DMS153 treated with DMSO at 0.1 percent for 48 hours (cell line): Measurements from ENCODE around the gene RAB40B.

ENCODE experiments used
- DNase-seq: peaks from one replicate; lab custom pipeline; 2025; ENCODE audit not compliant: unreplicated experiment; lab: John Stamatoyannopoulos, UW

The RAB40B gene

DNA sequence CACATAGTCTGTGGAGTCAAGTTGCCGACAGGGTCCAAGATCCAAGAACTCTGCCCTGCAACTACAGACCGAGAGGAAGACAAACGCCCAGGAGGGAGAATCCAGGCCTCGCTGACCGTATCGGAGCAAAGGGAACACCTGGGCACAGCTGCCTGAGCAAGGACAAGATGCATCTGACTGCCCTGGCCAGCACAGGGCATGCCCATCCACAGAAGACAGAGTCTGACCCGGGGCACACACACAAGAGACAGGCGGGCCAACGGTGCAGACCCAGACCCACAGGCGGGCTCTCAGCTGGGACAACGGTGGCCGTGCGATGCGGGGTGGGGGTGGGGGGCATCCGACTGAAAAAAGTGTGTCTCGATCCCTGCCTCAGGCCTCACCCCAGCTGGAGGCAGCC, 6.2 kb downstream of the RAB40B start:
- DNase-seq, result no peak

DNA sequence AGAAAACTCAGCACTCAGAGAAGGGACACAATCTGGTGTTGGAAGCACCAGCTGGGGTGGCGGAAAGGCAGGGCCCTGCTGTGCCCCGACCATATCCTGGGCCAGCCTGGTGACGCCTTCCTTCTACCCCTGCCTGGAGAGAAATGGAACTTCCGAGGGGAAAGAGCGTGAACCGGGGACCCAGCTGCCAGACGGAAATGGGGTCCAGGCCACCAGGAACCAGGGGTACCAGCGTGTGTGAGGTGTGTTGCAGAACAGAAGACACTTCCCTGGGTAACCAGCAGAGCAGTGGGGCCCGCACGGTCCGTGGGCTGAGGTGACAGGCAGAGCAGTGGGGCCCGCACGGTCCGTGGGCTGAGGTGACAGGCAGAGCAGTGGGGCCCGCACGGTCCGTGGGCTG, 6.8 kb downstream of the RAB40B start:
- no peak for DNase-seq

DNA sequence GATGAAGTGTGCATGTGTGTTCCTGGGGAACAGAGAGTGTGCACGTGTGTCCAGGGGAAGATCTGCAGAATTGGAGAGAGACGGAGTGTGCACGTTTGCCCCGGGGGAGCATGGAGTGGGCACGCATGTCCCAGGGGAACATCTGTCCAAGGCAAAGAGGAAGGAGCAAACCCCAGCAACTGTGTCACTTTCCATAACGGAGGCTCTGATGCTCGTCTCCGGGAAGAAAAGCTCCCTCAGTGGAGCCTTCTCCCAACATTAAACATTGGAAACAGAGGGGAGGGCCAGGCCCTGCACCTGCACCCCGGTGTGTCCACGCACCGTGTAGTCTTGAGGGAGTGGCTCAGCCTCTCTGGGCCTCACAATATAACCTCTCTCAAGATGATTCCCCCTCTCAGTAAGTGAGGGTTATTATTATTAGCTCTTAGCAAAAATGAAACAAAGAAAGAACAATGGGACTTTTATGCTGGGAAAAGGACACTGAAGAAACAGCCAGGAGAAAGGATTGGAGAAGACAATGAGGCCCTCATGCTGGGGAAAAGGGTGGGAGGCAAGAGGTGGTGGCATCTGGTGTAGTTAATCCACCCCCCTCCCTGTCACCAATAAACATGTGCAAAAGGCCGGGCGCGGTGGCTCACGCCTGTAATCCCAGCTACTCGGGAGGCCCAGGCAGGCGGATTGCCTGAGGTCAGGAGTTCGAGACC, 7.6 kb downstream of the RAB40B start:
- DNase-seq, result no peak

DNA sequence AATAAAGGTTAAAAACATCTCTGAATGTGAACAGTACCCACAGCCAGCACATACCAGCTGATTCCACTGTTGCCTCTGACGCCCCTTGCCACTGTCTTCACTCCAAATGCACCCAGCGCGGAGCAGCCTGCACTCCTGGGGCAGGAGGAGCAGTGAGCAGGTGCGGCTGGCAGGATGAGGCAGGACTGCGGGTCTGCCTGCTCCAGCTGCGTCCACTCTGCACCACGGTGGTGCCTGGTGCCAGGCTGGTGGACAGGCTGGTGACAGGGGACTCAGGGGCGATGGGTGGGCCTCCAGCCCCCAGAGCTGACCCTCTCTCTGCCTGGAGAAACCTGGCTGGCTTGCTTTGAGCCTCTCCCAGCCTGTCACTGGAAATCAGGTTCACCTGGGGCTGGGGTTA, 9.4 kb downstream of the RAB40B start:
- DNase-seq, result no peak

DNA sequence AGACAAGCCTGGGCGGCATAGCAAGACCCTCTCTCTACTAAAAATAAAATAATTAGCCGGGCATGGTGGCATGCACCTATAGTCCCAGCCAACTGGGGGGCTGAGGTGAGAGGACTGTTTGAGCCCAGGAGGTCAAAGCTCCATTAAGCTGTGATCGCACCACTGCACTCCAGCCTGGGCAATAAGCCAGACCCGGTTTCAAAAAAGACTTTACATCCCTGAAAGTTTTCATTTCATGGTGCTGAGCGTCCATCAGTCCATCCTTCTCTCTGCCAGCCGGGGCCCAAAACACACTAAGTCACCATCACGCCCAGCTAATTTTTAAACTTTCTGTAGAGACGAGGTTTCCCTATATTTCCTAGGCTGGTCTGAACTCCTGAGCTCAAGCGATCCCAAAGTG, 10.6 kb downstream of the RAB40B start:
- no peak for DNase-seq

DNA sequence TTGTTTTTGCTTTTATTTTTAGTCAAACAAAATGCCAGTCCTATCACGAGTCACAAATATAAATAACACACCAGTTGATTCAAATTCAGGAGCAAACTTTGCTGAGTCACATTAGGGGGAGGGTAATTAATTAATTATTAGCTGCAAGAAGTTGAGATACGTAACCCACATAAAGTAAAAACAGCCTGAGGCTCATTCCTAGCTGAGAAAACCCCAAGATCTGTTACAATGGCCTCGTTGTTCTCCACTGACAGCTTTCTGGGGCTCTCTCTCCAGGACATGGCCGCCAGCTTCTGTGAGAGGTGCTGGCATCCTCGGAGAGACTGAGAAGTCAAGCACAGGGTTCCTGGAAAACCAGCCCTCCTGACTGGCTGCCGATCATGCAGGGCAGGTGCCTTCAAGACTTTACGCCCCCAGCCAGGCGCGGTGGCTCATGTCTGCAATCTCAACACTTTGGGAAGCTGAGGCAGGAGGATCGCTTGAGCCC, 11.1 kb downstream of the RAB40B start:
- DNase-seq, result no peak

DNA sequence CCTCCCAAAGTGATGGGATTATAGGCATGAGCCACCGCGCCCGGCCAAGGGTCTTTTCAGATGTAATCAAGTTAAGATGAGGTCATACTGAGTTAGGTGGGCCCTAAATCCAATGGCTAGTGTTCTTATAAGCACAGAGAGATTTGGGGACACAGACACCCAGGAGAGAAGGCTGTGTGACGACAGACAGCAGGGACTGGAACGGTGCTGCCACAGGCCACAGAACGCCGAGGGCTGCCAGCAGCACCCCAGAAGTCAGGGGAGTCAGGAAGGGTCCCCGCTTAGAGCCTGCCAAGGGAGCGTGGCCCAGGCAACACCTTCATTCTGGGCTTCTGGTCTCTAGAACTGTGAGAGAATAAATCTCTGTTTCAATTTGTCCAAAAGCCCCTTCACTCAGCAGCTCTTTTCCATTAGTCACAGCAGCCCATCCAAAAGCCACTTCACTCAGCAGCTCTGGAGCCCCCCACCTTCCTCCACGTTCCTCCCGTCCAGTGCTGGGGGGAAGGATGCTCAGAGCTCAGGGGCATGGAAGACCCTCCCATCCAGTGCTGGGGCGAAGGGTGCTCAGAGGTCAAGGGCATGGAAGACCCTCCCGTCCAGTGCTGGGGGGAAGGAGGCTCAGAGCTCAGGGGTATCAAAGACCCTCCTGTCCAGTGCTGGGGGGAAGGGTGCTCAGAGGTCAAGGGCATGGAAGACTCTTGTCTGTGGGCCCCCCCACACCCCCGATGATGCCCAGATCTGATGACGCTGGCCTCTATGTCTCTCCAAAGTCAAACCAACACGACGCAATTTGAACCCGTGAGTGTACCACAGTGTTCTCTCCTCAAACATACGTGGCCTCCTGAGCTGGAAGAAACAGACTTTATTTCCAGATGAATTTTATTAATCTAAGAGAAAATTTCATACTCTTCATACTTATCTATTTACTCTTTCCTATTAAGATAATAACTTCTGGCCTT, 11.9 kb downstream of the RAB40B start:
- no peak for DNase-seq

DNA sequence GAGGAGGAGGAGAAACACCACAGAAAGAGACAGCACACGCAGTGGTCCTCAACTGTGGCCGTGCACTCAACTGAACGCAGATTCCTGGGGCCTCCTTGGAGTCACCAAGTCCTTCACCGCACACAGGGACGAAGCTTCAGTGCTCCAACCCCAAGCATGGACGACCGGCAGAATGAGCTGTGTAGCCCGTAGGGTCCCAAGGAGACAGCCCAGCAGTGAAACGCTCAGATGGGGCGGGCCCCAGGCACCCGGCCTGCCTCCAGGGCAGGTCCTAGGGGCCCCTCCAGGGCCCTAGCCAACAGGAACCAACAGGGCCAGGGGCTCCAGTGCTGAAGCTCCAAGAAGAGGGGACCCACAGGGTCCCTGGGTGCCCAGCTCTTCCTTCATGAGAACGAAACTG, 13.2 kb downstream of the RAB40B start:
- no peak for DNase-seq

DNA sequence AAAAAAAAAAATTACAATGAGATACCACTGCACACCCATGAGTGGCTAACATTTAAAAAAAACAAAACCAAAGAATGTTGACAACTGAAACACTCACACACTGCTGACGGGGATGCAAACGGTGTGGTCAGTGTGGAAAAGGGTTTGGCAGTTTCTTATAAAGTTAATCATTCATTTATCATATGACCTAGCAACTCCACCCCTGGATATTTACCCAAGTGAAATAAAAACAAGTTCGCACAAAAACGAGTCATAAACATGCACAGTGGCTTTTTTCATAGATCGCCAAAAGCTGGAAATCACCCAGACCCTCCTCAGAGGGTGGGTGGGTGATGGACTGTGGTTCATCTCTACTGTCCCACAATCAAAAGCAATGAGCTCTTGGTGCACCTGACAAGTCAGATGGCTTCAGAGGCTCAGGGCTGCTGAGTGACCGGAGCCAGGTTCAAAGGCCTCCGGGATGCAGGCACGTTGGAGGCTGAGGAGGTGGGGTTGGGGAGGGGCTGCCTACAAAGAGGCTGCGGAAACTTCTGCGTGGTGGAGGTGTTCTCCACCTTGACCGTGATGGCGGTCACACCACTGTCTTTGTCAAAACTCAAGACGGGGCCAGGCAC, 14.2 kb downstream of the RAB40B start:
- no peak for DNase-seq

DNA sequence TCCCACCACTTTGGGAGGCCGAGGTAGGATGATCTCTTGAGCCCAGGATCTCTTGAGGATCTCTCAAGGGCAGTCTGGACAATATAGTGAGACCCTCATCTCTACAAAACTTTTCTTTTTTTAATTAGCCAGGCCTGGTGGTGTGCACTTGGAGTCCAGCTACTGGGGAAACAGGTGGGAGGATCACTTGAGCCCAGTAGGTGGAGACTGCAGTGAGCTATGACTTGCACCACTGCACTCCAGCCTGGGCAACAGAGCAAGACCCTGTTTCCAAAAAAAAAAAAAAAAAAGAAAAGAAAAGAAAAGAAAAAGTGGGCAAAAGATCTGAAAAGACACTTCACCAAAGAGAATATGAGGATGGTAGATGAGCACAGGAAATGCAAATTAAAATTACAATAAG, 15.0 kb downstream of the RAB40B start:
- DNase-seq, result no peak

DNA sequence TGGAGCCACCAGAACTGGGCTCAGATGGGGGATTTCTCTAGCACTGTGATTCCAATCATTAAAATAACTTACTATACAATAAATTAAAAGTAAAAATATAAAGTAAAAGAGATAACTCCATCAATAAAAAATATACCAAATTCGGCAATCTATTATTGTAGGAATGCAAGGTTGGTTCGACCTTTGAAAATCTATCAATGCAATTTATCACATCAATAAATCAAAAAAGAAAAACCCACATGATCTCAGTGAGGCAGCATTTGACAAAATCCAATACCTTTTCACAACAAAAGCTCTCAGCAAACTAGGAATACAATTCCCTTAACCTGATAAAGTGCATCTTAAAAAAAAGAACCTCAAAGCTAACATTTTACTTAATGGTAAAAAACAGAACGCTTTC, 17.0 kb downstream of the RAB40B start:
- DNase-seq, result no peak

DNA sequence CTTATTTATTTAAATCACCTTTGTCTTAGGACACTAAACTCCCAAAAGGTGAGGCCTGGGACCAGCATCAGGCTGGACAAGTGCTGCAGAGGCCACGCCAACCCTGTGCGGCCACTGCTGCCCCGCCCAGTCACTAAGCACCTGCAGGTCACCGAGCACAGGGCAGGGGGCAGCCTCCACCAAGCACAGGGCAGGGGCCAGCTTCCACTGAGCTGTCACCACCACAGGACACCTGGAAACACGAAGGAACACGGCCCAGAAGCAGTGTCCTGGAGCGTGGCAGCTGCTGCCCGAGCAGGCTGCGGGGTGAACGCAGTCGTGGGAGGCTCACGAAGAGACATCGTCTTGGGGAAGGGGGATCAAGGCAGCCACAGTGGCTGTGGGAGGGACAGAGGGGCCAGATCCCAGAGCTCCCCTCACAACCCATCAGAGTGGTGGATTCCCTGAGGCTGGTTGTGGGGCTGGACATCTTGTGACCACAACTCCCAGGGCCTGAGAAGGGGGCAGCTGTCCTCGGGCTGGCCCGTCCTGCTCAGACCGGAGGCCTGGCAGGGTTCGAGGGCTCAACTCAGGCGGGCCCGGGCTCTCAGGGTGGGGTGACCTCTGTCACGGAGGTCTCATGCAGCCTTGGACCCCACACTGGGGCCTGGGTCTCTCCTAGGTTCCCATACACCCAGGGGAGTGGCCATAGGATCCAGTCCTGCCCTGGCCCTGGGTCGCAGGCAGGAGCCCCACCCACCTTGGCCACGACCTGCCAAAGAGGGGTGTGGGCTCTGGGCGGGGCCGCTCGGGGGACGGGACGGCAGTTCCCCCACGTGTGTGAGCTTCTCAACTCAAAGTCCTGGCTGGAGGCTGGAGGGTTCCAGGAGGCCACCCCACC, 18.7 kb downstream of the RAB40B start:
- DNase-seq, result no peak

DNA sequence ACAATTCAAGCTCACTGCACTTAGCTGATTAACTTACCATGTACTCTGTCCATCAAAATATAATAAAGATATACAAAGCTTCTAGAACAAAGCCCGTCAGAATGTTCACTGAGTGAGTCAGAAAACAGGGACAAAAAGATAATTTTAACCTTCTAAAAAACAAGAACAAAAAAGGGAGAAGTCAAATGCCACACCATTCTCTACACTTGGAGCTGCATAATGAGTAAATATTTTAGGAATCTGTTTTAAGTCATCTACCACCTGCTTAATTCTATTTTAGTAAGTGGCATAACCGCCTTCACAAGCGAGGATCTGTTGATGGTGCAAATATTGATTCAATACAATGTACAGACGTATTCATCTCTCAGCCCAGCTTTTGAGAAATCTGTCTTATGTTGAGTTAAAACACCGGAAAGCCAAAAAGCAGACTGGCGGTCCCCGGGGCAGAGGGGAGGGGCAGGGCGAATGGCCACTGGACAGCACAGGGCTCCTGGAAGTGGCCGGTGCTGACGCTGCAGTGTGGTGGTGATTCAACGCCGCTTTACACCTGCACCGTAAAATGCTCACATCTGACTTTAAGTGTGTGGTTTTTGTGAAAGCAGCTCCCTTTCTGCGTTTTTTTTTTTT, 20.1 kb downstream of the RAB40B start:
- no peak for DNase-seq

DNA sequence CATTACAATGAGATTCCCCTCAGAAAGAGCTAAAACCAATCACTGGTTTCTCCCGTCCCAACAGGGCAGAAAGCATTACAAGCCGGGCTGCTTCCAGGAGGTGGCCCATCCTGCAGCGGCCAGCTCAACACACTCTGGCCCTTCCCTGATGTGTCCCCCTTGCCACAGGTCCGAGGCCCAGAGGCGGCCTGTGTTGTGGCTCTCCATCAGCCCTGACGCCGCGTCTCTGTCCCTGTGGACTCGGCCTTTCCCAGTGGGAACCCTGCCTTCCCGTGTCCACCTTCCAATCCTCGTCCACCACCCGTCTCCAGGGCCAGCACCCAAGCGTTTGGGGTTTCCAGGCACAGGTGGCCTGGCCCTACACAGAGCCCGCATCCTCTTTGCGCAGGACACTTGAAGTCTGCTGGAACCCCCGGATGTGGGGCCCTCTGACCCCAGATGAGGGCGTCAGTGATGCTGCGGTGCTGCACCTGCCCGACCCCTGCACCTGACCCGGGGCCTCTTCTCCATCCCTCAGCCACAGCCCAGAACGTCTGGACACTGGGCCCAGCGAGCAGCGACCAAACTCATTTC, 21.1 kb downstream of the RAB40B start:
- DNase-seq, result no peak

DNA sequence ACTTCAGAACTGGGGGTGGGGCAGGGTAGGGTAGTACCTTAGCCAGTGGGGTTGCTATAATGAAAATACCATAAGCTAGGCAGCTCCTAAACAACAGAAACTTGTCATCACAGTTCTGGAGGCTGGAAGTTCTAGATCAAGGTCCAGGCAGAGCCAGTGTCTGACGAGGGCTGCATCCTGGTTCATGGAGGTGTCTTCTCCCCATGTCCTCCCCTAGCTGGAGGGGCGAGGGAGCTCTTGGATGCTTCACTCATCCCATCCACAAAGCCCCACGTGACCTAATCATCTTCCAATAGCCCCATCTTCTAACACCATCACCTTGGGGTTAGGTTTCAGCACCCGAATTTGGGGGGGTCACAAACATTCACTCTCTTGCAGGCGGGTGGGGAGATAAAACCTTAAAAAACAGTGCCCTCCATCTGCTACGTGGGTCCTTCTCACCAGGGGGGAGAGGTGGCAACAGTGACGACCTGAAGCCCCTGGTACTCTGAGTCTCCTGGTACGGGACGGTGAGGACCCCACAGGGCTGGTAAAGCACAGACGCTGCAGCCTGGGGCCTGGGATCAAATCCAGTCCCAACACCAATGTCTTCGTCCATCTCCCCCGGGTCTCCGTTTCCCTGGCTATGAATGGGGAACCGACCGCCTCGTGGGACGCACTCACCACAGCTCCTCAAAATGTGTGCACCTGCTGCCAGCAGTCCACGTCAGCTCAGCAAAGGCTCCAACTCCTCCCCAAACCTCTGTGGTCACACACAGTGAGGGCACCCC, 22.8 kb downstream of the RAB40B start:
- no peak for DNase-seq

DNA sequence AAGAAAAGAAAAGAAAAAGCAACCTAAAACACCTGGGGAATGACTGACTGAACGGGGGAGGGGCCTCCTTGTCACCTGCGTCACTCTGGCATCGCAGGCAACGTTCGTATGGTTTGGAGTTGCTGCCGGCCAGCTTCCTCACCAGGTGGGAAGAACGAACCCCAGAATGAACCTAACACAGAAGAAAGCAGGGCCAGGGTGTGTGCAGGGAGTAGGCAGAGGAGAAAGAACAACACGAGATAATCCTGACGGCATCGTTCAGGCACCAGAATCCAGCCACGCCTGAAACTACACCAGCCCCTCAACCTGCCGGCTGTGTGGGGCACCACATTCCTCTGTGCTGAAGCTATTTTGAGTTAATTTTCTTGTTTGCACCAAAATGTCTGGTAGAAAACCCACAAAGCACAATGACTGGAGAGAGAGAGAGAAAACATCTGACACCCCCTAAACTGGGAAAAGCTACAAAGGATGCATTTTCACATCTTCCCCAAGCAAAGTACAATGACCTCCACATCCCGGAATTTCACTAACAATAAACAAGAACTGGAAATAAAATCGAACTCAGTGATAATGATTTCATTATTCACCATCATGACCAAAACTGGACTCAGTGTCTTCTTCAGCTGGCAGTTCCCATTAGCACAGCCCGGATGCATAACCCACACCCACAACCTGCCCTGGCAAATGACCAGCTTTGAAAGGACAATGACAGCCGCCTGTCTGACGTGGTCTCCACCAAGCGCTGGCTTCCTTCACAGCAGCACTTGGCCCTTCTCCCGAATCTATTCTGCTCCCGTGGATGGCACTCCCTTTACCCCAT, 23.6 kb downstream of the RAB40B start:
- no peak for DNase-seq

DNA sequence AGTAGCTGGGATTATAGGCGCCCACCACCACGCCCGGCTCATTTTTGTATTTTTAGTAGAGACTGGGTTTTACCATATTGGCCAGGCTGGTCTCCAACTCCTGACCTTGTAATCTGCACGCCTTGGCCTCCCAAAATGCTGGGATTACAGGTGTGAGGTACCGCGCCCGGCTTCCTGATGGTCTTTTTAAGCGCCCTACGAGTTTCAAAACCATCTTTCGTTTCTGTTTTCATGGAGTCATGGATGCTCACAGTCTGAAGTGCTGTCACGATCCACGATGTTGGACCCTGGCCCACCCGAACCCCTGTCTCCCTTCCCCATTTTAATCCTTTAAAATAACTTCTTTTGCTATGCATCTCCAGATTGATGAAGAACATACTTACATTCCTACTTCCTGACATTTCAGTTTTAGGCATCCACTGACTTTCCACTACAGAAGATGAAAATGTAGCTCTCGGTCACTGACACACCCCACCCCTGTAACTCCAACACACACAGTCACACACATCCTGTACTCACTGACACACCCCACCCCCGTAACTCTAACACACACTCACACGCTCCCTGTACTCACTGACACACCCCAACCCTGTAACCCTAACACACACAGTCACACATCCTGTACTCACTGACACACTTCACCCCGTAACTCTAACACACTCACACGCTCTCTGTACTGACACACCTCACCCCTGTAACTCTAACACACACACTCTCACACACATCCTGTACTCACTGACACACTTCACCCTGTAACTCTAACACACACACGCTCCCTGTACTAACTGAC, 27.6 kb downstream of the RAB40B start:
- no peak for DNase-seq
